Neutrophil (primary cell): ENCODE measurements around the gene EXOSC2.

ENCODE experiments used
- H3K27ac ChIP-seq: fragments of 200-600 bp; sonication (generic); 2 replicates; pipeline ENCODE4 v1.5.1; 2016; ENCODE audit warnings: mild to moderate bottlenecking, moderate library complexity
- H3K27me3 ChIP-seq: fragments of 200-600 bp; sonication (generic); 2 replicates; pipeline ENCODE4 v1.6.0; 2016; ENCODE audit warnings: mild to moderate bottlenecking
- H3K36me3 ChIP-seq: fragments of 200-600 bp; sonication (generic); 2 replicates; pipeline ENCODE4 v1.5.1; 2017
- H3K4me1 ChIP-seq, 2 experiments: fragments of 200-600 bp in 1 of 2; sonication (generic) in 1 of 2; 1 replicate in 1 of 2; 2 replicates in 1 of 2; pipeline versions ENCODE4 v1.5.1 to v1.6.1; 2013 to 2016; ENCODE audit warnings: low read depth in 1 of 2, low read length in 1 of 2, mild to moderate bottlenecking in 1 of 2, moderate library complexity in 1 of 2; ENCODE audit not compliant: control insufficient read depth in 1 of 2, insufficient read depth in 1 of 2
- H3K4me3 ChIP-seq, 2 experiments: fragments of 200-600 bp in 1 of 2; sonication (generic) in 1 of 2; 1 replicate in 1 of 2; 2 replicates in 1 of 2; pipeline ENCODE4 v1.5.1; 2013 to 2016; ENCODE audit warnings: low read depth in 1 of 2, low read length in 1 of 2, mild to moderate bottlenecking in 1 of 2, moderate library complexity in 1 of 2
- H3K9me3 ChIP-seq: fragments of 200-600 bp; sonication (generic); 2 replicates; pipeline ENCODE4 v1.5.1; 2016
- TF ChIP-seq, protein P1 (sequence below): fragments of 200-600 bp; sonication (generic); IDR thresholded peaks from 2 replicates; pipeline ENCODE4 v1.5.1; 2016; ENCODE audit warnings: antibody characterized with exemption

Gene EXOSC2

GRCh38 chr9:130701059-130702022 is 7.8 kb downstream of the EXOSC2 start:
- Histone ChIP-seq H3K9me3 (no peaks in the 10 kb centered on the region), H3K36me3 (peaks cover 70% of the 10 kb centered on the region), H3K27me3 (no peaks in the 10 kb centered on the region), H3K27ac (no peak overlapping the region), H3K4me1 (no peaks in the 10 kb centered on the region), H3K4me3 (no peak overlapping the region)
- TF ChIP-seq, protein P1, sequence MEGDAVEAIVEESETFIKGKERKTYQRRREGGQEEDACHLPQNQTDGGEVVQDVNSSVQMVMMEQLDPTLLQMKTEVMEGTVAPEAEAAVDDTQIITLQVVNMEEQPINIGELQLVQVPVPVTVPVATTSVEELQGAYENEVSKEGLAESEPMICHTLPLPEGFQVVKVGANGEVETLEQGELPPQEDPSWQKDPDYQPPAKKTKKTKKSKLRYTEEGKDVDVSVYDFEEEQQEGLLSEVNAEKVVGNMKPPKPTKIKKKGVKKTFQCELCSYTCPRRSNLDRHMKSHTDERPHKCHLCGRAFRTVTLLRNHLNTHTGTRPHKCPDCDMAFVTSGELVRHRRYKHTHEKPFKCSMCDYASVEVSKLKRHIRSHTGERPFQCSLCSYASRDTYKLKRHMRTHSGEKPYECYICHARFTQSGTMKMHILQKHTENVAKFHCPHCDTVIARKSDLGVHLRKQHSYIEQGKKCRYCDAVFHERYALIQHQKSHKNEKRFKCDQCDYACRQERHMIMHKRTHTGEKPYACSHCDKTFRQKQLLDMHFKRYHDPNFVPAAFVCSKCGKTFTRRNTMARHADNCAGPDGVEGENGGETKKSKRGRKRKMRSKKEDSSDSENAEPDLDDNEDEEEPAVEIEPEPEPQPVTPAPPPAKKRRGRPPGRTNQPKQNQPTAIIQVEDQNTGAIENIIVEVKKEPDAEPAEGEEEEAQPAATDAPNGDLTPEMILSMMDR: peak; percentile 73

GRCh38 chr9:130703501-130703900 is 9.9 kb downstream of the EXOSC2 start:
- H3K4me3 ChIP-seq: no peak overlapping the region
- H3K27ac ChIP-seq: no peak overlapping the region
- TF ChIP-seq, protein P1: no peak
- no peaks in the 10 kb centered on the region for H3K27me3 ChIP-seq
- H3K9me3 ChIP-seq: no peaks in the 10 kb centered on the region
- H3K4me1 ChIP-seq: no peaks in the 10 kb centered on the region
- peaks cover 52% of the 10 kb centered on the region for H3K36me3 ChIP-seq

DNA sequence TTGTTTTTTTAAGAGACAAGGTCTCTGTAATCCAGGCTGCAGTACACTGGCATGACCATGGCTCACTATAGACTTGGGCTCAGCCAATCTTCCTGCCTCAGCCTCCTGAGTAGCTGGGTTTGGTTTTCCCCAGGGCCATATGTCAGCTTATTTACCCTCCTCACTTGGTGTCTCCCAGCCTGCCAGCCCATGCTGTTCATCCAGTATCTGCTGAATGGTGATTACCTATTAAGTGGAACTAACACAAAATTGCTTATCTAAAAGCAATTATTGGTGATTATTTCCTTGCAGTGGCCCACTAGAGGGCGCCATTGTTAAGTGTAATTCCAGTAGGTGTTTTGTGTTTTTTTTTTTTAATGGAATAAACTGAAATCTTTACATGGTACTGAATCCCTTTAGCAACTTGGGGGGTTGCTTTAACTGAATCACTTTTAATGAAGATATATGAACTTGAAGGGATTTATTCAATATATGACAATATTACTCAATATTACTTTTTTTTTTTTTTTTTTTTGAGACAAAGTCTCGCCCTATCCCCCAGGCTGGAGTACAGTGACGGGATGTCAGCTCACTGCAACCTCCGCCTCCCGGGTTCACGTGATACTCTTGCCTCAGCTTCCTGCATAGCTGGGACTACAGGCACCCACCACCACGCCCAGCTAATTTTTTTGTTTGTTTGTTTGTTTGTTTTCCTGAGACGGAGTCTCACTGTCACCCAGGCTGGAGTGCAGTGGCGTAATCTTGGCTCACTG is 13.8 kb downstream of the EXOSC2 start:
- Histone ChIP-seq H3K4me3 (no peak overlapping the region), H3K36me3 (peaks cover 25% of the 10 kb centered on the region), H3K27ac (no peak overlapping the region), H3K4me1 (peaks cover 3 to 4% of the 10 kb centered on the region in 2 experiments), H3K9me3 (no peaks in the 10 kb centered on the region), H3K27me3 (no peaks in the 10 kb centered on the region)
- TF ChIP-seq, protein P1: peak; percentile 64

DNA sequence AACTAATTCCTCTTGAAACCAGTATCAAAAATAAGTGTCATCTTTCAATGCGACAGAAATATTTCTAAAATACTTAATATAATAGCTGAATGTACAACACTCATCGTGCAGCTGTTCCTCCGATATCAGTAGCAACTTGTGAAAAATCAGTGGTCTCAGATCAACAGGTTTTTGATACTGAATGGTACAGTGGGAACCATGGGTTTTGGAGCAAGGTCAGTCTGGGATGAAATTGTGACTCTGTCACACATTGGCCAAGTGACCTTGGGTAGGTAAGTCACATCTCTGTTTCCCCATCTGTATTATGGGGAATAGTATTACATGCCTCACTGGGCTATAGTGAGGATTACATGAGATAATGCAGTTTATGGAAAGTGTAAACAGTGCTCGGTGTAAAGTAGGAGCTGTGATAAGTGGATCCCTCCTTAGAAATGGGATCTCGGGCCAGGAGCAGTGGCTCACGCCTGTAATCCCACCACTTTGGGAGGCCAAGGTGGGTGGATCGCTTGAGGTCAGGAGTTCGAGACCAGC is 17.3 kb downstream of the EXOSC2 start:
- Histone ChIP-seq H3K4me3 (no peak overlapping the region), H3K4me1 (peaks cover 23 to 30% of the 10 kb centered on the region in 2 experiments), H3K27ac (no peak overlapping the region)

DNA sequence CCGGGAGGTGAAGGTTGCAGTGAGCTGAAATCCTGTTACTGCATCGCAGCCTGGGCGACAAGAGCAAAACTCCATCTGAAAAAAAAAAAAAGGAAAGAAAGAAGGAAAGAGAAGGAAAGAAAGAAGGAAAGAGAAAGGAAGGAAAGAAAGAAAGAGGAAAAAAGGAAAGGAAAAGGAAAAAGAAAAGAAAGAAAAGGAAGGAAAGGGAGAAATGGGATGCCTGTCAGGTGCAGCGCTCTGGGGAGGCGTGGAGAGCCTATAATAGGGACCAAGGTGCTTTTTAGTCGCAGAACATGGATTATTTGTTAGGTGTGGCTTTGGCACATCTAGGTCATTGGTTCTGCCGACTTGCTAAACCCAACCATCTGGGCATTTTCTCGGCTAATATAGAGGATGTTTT is 17.9 kb downstream of the EXOSC2 start:
- Histone ChIP-seq H3K4me1 (peaks cover 23 to 30% of the 10 kb centered on the region in 2 experiments), H3K36me3 (no peaks in the 10 kb centered on the region), H3K4me3 (no peak overlapping the region), H3K27ac (no peak overlapping the region), H3K27me3 (no peaks in the 10 kb centered on the region), H3K9me3 (no peaks in the 10 kb centered on the region)
- TF ChIP-seq, protein P1: no peak

More for the DNA sequence above, 17.3 kb downstream of the EXOSC2 start:
- TF ChIP-seq, protein P1: no peak
- no peaks in the 10 kb centered on the region for H3K9me3 ChIP-seq
- no peaks in the 10 kb centered on the region for H3K36me3 ChIP-seq
- no peaks in the 10 kb centered on the region for H3K27me3 ChIP-seq
